PFSK-1 (cell line): ENCODE results near the gene RNASE9.

Experiments
- FOXP2 ChIP-seq: optimal IDR thresholded peaks from 2 replicates; pipeline ENCODE3; 2011; ENCODE audit warnings: borderline replicate concordance, control low read depth, inconsistent platforms; ENCODE audit not compliant: insufficient read depth; ENCODE audit errors: extremely low read length, extremely low read depth
- POLR2AphosphoS5 ChIP-seq: IDR thresholded peaks from 2 replicates; pipeline ENCODE4 v1.6.1; 2012; ENCODE audit warnings: low read depth, mild to moderate bottlenecking, control low read depth, low read length, moderate library complexity
- SIN3A ChIP-seq: IDR thresholded peaks from 2 replicates; pipeline ENCODE4 v1.6.1; 2012; ENCODE audit warnings: mild to moderate bottlenecking, low read length, moderate library complexity, borderline replicate concordance; ENCODE audit not compliant: insufficient read depth
- TAF1 ChIP-seq: IDR thresholded peaks from 2 replicates; pipeline ENCODE4 v1.6.1; 2012; ENCODE audit warnings: low read length, control low read depth, borderline replicate concordance; ENCODE audit not compliant: insufficient read depth
- TF ChIP-seq, protein P1 (sequence below), 2 experiments: IDR thresholded peaks; 2 replicates each; pipeline versions ENCODE4 v1.6.1 to v1.8.0; 2011 to 2012; ENCODE audit warnings: low read depth in 2 of 2, low read length in 2 of 2, control low read depth in 1 of 2, inconsistent platforms in 1 of 2, mild to moderate bottlenecking in 1 of 2, moderate library complexity in 1 of 2; ENCODE audit not compliant: insufficient read depth in 1 of 2

DNA sequence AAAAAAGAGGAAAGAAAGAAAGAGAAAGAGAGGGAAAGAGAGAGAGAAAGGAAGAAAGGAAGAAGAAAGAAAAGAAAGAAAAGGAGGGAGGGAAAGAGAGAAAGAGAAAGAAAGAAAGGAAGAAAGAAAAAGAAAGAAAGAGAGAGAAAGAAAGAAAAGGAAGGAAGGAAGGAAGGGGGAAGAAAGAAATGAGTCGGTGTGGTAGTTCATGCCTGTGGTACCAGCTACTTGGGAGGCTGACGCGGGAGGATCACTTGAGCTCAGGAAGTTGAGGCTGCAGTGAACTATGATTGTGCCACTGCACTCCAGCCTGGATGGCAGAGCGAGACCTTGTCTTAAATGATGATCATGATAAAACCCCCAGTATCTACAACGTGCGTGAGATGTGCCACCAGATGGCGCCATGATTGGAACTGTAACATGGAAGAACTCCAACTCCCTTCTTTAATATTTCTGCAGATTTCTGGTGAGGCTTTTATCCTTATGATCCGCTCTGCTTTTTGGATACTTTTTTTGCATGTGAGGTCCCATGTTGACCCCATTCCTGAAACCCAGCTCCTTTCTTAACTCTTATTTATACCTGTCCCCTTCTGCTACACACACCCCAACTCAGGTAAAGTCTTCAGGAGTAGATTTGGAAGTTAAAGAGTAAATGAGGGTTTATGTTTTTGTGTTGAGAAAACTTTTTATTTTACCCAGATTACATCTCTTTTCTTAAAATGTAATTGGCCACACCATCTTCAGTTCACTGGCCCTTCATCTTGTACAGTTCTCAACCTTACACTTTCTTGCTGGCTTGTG lies 29.9 kb downstream of the RNASE9 start:
- TF ChIP-seq TAF1 (no peak), POLR2AphosphoS5 (no peak), SIN3A (no peak), FOXP2 (no peak)
- TF ChIP-seq, protein P1, sequence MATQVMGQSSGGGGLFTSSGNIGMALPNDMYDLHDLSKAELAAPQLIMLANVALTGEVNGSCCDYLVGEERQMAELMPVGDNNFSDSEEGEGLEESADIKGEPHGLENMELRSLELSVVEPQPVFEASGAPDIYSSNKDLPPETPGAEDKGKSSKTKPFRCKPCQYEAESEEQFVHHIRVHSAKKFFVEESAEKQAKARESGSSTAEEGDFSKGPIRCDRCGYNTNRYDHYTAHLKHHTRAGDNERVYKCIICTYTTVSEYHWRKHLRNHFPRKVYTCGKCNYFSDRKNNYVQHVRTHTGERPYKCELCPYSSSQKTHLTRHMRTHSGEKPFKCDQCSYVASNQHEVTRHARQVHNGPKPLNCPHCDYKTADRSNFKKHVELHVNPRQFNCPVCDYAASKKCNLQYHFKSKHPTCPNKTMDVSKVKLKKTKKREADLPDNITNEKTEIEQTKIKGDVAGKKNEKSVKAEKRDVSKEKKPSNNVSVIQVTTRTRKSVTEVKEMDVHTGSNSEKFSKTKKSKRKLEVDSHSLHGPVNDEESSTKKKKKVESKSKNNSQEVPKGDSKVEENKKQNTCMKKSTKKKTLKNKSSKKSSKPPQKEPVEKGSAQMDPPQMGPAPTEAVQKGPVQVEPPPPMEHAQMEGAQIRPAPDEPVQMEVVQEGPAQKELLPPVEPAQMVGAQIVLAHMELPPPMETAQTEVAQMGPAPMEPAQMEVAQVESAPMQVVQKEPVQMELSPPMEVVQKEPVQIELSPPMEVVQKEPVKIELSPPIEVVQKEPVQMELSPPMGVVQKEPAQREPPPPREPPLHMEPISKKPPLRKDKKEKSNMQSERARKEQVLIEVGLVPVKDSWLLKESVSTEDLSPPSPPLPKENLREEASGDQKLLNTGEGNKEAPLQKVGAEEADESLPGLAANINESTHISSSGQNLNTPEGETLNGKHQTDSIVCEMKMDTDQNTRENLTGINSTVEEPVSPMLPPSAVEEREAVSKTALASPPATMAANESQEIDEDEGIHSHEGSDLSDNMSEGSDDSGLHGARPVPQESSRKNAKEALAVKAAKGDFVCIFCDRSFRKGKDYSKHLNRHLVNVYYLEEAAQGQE (IDR thresholded peaks at IDR 0.05; ENCODE audit: insufficient read depth in 1 of 2, low read depth in 2 of 2, low read length in 2 of 2) = no peak
